Measurements from ENCODE around the gene TLL1.

TLL1 gene

GRCh38 chr4:165894159-165894558 is 21.1 kb downstream of the TLL1 start:
- DNase-seq (ENCODE audit: low read depth in 2 of 2), result no peak

DNA sequence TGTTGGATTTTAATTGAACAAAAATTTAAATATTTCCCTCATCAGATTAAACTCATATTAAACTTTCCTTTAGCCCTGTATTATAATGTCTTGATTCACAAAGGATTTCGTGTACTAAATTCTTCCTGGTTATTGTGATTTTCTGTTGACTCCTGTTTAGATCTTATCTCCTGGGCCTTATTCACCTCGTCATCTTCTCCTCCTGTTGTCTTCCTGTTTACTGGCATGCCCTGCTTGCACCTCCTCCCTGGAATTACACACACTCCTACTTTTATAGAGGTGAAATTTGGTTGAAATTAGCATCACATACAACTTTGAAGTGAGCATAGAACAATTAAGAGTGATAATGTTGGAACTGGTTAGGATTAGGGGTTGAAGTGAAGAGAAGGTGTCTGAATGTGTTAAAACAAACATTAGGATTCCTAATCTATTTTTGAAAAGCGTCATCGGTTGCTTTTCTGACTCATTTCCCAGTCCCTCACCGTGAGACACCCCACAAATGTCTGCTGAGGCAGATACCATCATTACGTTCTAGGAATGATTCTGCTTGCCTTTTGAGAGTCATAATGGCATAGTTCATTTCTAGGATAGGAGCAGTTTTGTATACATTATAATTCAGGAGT is 32.5 kb downstream of the TLL1 start:
- DNase-seq (ENCODE audit: low read depth in 2 of 2), result no peak

- DNase-seq (ENCODE audit: low read depth in 2 of 2), result no peak
Observed at GRCh38 chr4:165906272-165906671, 33.2 kb downstream of the TLL1 start.

DNA sequence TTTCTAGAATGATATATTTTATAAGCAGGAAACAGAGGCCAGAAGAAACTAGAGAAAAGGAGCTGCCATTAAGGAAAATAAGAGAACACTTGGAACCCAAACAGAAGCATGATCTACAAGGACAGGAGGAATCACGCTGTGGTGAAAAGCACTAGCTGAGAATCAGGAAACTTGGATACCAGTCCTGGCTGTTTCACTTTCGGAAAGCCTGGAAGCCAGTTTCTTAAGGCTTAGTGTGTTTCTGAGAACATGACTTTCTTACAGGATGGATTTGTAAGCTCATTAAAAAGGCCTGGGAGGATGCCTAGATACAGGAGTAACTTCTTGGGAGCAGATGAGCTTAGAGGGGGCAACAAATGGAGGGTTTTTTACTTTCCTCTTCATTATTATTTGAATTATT is 36.9 kb downstream of the TLL1 start:
- no peak for DNase-seq (ENCODE audit: low read depth in 2 of 2)

DNA sequence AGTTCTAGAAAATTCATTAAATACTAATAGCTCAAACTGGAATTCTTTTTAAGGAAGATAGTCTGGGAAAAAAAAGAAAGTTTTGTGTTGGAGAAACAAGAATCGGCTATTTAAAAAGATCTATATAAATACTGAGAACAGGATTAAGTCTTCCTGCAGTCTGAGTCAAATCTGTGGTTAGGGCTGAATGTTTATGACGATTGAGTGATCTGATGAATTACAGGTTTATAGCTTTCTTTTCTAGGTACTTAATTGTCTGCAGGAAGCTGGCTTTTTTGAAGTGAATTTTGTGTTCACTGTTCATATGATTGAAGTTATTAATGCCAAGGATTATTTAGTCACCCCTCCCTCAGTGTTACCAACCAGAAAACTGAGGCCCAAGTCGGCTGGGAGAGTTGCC is 42.2 kb downstream of the TLL1 start:
- DNase-seq (ENCODE audit: low read depth in 2 of 2), result no peak

GRCh38 chr4:165921546-165921945 is 48.5 kb downstream of the TLL1 start:
- DNase-seq (ENCODE audit: low read depth in 2 of 2), result no peak

- DNase-seq (ENCODE audit: low read depth in 2 of 2), result no peak
Observed at GRCh38 chr4:165922747-165923146, 49.7 kb downstream of the TLL1 start.

- no peak for DNase-seq (ENCODE audit: low read depth in 2 of 2)
Observed at GRCh38 chr4:165926307-165926706, 53.3 kb downstream of the TLL1 start.

- no peak for DNase-seq (ENCODE audit: low read depth in 2 of 2)
Observed at GRCh38 chr4:165927366-165927765, 54.3 kb downstream of the TLL1 start.

DNA sequence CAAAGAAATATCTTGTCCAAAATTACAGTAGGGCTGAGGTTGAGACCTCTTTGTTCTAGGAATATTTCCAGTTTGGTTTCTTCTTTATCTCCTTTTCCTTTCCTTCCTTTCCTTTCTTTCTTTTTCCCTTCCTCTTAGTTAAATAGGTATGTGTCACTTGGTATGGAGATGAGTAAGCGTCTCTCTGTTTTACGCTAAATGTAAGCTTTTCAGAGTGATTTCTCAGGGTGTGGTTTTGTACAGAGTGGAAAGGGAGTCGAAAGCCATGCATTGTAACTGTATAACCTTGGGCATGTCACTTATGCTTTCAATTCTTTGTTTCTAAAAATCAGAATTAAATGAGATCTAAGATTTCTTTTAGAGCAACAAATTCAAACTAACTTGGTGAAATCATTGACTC is 54.8 kb downstream of the TLL1 start:
- no peak for DNase-seq (ENCODE audit: low read depth in 2 of 2)

- DNase-seq (ENCODE audit: low read depth in 2 of 2), result no peak
Observed at GRCh38 chr4:165928601-165929000, 55.6 kb downstream of the TLL1 start.

DNA sequence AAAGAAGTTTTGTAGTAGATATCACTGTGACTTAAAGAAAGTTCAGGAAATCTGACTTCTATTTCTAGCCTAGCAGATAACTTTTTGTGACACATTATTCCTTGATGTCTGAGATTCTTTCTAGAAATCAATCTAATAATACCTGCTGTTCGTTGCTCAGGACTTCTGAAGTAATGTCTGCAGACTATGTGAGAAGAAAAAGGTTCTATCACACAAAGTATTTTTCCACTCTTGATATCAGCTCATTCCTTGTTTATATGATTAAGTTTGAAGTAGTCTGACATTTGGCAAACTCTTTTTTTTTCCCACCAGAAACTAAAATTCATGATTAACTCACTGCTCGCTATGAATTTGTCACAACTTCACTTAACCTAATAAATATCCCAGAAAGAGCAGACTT is 56.6 kb downstream of the TLL1 start:
- no peak for DNase-seq (ENCODE audit: low read depth in 2 of 2)

DNA sequence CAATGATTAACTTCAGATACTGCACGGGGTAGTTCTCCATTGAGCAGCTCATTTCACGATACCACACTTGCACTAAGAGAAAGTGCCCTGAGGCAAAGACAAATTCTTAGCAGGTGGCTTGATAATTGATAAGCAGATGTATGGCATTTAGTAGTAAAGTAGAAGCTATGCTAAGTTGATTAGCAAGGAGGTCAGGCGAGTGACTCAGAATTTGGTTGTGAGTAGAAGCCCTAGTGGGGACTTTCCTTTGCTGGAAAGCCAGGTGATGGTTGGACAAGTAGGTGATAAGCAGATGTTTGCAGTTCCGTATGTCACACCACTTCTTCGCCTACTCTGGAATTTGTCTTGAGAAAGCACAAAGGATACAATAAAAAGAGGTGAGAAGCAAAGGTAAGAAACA is 58.7 kb downstream of the TLL1 start:
- no peak for DNase-seq (ENCODE audit: low read depth in 2 of 2)

GRCh38 chr4:165944900-165945299 is 71.9 kb downstream of the TLL1 start:
- no peak for DNase-seq (ENCODE audit: low read depth in 2 of 2)

DNA sequence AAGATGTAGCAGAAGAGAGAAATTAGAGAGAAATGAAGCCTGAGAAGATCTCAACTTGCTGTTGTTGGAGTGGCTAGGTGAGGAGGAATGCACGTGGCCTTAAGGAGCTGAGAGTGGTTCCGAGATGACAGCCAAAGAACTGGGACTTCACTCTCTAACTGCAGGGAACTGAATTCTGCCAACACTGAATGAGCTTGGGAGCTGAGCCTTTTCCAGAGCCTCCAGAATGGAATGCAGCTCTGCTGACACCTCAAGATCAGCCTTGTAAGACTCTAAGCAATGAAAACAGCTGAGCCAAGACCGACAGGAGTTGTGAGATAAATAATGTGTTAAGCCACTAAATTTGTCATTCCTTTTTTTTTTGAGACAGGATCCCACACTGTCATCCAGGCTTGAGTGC is 73.0 kb downstream of the TLL1 start:
- DNase-seq (ENCODE audit: low read depth in 2 of 2), result no peak

- no peak for DNase-seq (ENCODE audit: low read depth in 2 of 2)
Observed at GRCh38 chr4:165947019-165947418, 74.0 kb downstream of the TLL1 start.

DNA sequence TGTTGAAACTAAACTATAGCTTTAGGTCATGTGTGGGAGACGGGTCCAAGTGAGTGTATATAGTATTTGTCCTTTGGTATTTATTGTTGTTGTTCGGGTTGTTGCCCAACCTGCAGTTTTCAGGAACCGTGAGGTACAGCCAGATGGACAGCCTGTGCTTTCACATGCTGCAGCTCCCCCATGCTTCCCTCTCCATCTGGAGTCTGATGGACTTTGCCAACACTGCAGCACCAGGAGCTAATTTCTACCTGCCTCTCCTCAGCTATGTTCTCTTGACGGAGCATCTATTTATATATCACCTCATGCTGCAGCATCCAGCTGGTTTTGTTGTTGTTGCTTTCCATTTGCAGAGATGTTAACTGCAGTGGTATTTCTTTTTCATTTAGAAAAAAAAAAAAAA is 80.1 kb downstream of the TLL1 start:
- no peak for DNase-seq (ENCODE audit: low read depth in 2 of 2)

GRCh38 chr4:165963621-165964020 is 90.6 kb downstream of the TLL1 start:
- no peak for DNase-seq (ENCODE audit: low read depth in 2 of 2)

DNA sequence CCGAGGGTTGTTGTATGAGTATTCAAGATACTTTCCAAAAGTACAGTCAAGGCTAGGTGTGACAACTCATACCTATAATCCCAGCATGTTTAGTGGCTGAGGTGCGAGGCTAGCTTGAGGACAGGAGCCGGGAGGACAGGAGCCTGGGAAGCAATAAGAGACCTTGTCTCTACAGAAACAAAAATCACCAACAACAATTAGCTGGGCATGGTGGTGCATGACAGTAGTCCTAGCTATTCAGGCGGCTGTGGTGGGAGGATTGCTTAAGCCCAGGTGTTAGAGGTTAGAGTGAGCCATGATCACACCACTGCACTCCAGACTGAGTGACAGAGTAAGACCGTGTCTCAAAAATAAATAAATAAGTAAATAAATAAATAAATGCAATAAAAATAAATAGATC is 91.6 kb downstream of the TLL1 start:
- DNase-seq (ENCODE audit: low read depth in 2 of 2), result no peak

DNA sequence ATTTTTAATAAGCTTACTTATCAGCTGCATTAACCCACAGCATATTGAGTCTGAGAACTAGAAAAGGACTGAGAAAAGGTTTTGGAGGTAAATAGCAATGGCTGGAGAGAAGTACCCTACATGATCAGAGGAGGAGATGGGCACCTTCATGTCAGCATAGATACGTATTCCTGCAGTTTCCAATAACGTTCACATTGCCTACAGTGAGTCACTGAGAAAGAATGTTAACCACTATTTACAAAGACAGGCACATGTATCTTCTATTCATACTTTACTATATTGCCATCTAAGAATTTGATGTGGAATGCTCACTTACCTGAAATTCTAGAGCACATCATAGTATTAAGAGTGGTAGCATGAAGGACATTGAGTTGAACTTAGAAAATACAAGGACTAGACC is 92.5 kb downstream of the TLL1 start:
- DNase-seq (ENCODE audit: low read depth in 2 of 2), result no peak

- no peak for DNase-seq (ENCODE audit: low read depth in 2 of 2)
Observed at GRCh38 chr4:165966833-165967232, 93.8 kb downstream of the TLL1 start.

- DNase-seq (ENCODE audit: low read depth in 2 of 2), result no peak
Observed at GRCh38 chr4:165967486-165967885, 94.4 kb downstream of the TLL1 start.

- DNase-seq (ENCODE audit: low read depth in 2 of 2), result no peak
Observed at GRCh38 chr4:165970703-165971420, 97.8 kb downstream of the TLL1 start.

DNA sequence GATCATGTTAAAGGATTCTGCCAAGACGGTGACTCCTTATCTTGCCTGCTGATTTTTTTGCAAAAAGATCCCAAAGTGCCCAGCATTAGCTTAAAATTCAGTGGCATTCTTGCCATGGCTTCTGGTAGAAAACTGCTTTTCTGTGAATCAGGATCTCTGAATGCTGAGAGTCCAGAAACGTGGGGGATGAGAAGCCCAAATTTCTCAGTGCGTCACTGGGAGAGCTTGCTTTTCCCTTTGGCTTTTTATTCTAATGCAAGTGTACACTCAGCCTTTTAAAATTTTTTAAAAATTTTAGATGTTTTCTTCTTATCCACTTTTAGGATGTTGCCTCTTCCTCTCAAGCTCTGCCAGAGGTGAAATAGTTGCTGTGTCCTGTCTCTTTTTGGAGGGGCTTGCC is 98.4 kb downstream of the TLL1 start:
- DNase-seq (ENCODE audit: low read depth in 2 of 2), result no peak

Data from activated CD8-positive, alpha-beta memory T cell treated with anti-CD3 and anti-CD28 coated beads for 4 hours (primary cell).